GM21390 (cell line): Measurements from ENCODE around the gene LRP1-AS.

ENCODE experiments used
- ATAC-seq: cut with Tn5 transposase; IDR thresholded peaks from one replicate; pipeline ENCODE4 v1.9.1; 2021; ENCODE audit not compliant: unreplicated experiment

The LRP1-AS gene

GRCh38 chr12:57099766-57100165 is 47.7 kb downstream of the LRP1-AS start:
- ATAC-seq = no peak

DNA sequence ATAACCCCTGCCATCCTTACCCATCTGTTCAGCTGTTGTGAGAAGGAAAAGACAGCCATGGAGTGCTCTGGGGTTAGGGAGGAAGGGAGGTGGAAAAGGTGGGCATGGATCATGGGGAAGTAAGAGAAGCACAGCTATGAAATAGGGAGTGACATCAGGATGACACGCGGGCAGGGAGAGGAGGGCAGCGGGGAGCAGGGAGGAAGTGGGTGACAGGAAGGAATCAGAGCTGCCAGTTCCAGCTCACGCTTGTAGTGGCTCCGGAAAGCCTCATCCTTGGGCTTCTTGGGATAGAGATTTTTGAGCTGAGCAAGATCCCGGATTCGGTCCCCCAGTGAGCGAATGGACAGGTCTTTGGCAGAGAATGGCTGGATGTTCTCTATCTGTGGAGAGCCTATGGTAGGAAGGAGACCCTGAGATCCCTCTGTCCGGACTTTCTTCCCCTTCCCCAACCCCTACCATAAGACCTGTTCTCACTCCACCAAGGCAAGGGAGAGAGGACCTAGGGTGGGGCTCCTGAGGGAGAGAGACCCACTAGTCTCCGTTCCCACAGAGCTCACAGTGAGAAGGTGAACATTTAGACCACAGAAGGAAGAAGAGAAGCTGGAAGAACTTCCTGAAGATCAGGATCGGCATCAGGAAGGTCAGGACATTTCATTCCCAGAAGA is 48.2 kb downstream of the LRP1-AS start:
- no peak for ATAC-seq

GRCh38 chr12:57098546-57098945 is 48.9 kb downstream of the LRP1-AS start:
- ATAC-seq = no peak

DNA sequence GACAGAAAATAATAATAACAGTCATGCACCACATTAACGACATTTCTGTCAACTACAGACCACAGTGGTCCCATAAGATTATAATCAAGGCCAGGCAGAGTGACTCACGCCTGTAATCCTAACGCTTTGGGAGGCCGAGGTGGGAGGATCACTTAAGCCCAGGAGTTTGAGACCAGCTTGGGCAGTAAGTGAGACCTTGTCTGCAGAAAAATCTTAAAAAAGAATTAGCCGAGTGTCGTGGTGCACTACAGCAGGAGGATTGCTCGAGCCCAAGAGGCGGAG is 49.9 kb downstream of the LRP1-AS start:
- no peak for ATAC-seq

DNA sequence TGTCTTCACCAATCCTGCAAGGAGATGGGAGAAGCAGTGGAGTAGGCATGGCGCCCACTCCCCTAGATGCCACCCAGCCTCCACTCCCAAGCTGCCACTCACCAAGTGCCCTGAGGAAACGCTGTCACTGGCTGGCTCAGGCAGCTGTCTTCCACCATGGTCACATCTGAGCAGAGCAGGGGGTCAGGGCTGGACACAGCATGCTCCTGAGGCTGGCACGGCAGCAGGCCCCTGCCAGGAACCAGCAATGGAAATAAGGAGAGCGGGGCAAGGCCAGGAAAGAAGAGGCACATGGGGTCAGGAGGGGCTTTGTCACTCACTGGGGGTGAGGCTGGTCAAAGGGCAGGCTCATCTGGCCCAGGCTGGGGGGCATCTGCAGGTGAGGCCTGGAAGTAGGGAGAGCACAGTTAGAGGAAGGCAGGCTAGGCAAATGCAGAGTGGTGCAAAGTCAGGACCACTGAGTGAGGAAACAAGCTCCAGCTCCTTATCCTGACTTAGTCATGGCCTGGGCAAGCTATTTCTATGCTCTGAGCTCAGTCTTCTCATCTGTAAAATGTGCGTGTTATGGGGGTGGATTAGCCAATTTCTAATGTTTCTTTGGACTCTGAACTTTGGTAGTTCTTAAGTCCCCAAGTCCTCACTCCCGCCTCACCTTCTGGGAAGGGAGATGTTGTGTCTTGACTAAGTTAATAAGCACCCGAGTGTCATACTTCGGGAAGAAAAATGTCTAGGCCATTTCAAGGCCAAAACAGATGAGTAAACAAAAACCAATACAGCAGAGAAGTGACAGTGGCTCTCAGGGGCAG is 50.5 kb downstream of the LRP1-AS start:
- ATAC-seq = no peak

GRCh38 chr12:57096099-57096572 is 51.3 kb downstream of the LRP1-AS start:
- ATAC-seq = no peak

DNA sequence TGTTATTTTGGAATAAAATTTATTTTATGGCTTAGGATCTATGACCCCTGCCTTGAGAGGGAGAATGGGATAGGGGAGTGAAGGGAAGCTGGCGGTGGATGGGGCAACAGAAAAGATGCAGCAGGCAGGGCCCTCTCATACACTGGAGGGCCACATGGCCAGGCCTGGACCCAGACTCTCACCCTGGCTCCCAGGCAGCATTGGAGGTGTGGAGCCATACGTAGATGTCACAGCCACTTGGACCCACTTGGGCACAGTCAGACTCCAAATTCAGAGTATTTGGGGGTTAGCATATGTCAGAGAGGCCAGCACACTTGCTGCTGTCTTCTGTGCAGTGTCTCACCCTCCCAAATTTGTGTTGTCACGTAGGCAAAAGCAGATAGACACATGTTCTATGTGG is 52.0 kb downstream of the LRP1-AS start:
- no peak for ATAC-seq
